Pancreas (tissue), 10 donors: ENCODE data around the gene SH3GL3. TPM values are rescaled to one million over a fixed set of nuclear protein-coding genes. Genes with fewer than 3 reads are reported as not detected.

Source experiments
- ATAC-seq, 4 donors: fragments of 200-7000 bp; cut with Tn5 transposase; one replicate each; pipeline versions ENCODE4 v1.8.0 to v1.9.1; 2020; ENCODE audit warnings: mild to moderate bottlenecking in 4 of 4, moderate library complexity in 4 of 4
- DNase-seq, 6 donors: peaks; one replicate each; pipeline ENCODE4 v3.0.0-alpha.2; 2020
- FAIRE-seq: peaks from 2 replicates; lab custom pipeline; 2012; peaks lifted over from hg19 to GRCh38; lab: Jason Lieb, UNC
- H3K27ac ChIP-seq, 4 donors: fragments of 200-600 bp; sonication (generic); 1 replicate in 3 of 4; 2 replicates in 1 of 4; pipeline versions ENCODE4 v1.5.0 to v1.8.0; 2020
- H3K27me3 ChIP-seq, 4 donors: fragments of 200-600 bp; one replicate each; pipeline ENCODE4 v1.8.0; 2021
- H3K36me3 ChIP-seq, 3 donors: fragments of 200-600 bp; sonication (generic) in 1 of 3; one replicate each; pipeline versions ENCODE4 v1.5.0 to v1.8.0; 2020 to 2021
- H3K4me1 ChIP-seq, 3 donors: fragments of 200-600 bp; one replicate each; pipeline ENCODE4 v1.8.0; 2021
- H3K4me3 ChIP-seq, 4 donors: fragments of 200-600 bp; sonication (generic) in 2 of 4; one replicate each; pipeline versions ENCODE4 v1.5.0 to v1.8.0; 2020 to 2021
- H3K9me3 ChIP-seq, 4 donors: fragments of 200-600 bp; one replicate each; pipeline ENCODE4 v1.8.0; 2021
- WGBS, 2 donors: extraction: QIAGEN DNeasy Blood & Tissue Kit; methylation state at CpG; one replicate each; pipeline ENCODE4 v1.1.7; 2013; 5-methylcytosine and 5-hydroxymethylcytosine counted together
- intact Hi-C, 3 donors: fragments of 100-400 bp; cut with DNase I; formaldehyde crosslinking; loops; one replicate each; pipeline versions ENCODE4 v1.11.1 to v1.14.2; 2022
- polyA plus RNA-seq, 2 donors: library from polyadenylated mRNA; stranded (reverse); fragments of 200-250 nt; gene quantifications; one replicate each; pipeline ENCODE4 v1.2.3, GENCODE V29; 2013
- total RNA-seq, 6 donors: library from RNA; stranded (reverse); fragmentation: NEBNext Ultra II Directional in 4 of 6; extraction: Animal tissue kit (Norgen Biotek cat#: 25700) in 4 of 6; gene quantifications; one replicate each; pipeline versions ENCODE4 v1.2.1 to v1.2.4, GENCODE V29; 2021 to 2023
- TF ChIP-seq, protein P1 (sequence below), 4 donors: fragments of 200-600 bp; sonication (generic) in 3 of 4; IDR thresholded peaks; one replicate each; pipeline versions ENCODE4 v1.5.0 to v1.8.0; 2021; ENCODE audit warnings: antibody characterized with exemption in 4 of 4
- donor health status: healthy with polysubstance abuse.
- donor health status: DM: no; HTN: no; CAD: no; lungs with moderate emphysema.
- donor health status: DM: no; HTN: no; CAD: no.
- donor health status: control.
- donor health status: control.
- donor health status: Bipolar disorder and iron deficiency.
- donor health status: DM: yes; HTN: yes; CAD: no.
- donor health status: DM: no; HTN: no; CAD: no.
- donor health status: DM: no; HTN: no; CAD: no.
- donor health status: DM: yes; HTN: yes; CAD: no.

Gene SH3GL3
- total and polyA plus RNA-seq, 8 donors: 0.23 to 0.87 (median 0.54) TPM; not detected in 4

DNA sequence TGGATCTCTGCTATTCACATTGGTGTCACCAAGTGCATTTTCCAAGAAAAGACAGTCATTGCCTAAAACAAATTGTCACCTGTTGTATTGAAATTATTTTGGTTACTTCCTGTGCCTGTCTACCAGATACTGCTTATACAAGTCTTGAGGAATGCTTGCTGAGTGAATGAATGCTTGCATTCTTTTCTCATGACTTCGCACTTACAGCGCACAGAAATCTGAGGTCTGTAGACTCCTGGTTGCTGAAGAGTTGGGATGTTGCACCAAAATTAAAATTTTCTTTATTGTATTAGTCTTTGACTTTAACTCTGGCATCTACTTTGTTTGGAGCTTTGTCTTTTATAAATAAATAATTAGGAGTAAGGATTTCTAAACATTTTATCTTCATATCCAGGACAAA, 28.4 kb downstream of the SH3GL3 start:
- ATAC-seq (peak in 1 of 4 donors; percentile 50), DNase-seq (no peak), FAIRE-seq (no peak)
- Histone ChIP-seq H3K9me3 (no peaks in the 10 kb centered on the region), H3K27me3 (no peaks in the 10 kb centered on the region), H3K4me1 (no peaks in the 10 kb centered on the region), H3K36me3 (no peaks in the 10 kb centered on the region), H3K4me3 (no peak overlapping the region), H3K27ac (no peak overlapping the region)
- 88 to 93% methylated on average over 2 of the region's 2 CpGs for WGBS, 2 donors
- TF ChIP-seq, protein P1, sequence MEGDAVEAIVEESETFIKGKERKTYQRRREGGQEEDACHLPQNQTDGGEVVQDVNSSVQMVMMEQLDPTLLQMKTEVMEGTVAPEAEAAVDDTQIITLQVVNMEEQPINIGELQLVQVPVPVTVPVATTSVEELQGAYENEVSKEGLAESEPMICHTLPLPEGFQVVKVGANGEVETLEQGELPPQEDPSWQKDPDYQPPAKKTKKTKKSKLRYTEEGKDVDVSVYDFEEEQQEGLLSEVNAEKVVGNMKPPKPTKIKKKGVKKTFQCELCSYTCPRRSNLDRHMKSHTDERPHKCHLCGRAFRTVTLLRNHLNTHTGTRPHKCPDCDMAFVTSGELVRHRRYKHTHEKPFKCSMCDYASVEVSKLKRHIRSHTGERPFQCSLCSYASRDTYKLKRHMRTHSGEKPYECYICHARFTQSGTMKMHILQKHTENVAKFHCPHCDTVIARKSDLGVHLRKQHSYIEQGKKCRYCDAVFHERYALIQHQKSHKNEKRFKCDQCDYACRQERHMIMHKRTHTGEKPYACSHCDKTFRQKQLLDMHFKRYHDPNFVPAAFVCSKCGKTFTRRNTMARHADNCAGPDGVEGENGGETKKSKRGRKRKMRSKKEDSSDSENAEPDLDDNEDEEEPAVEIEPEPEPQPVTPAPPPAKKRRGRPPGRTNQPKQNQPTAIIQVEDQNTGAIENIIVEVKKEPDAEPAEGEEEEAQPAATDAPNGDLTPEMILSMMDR (IDR thresholded peaks at IDR 0.05): no peak
- intact Hi-C loops: no loop called here

DNA sequence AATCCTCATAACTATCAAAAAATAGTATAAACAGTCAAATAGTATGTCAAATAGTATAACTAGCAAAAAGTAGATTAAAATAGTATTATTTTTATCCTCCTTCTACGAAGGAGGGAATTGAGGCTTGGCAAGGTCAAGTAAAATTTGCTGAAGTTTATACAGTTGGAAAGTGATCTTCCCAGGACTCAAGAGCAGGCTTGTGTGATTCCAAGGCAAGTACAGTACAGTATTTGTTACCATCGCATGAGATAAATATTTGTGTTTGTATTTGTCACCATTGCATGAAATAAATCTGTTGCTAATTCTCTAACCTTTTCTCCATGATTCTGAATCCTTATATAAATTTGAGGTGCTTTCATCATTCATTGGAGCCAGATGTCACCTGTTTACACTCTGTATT, 28.9 kb downstream of the SH3GL3 start:
- Histone ChIP-seq H3K27ac (no peak overlapping the region), H3K4me1 (no peaks in the 10 kb centered on the region), H3K27me3 (no peaks in the 10 kb centered on the region), H3K9me3 (no peaks in the 10 kb centered on the region), H3K36me3 (no peaks in the 10 kb centered on the region), H3K4me3 (no peak overlapping the region)
- DNase-seq: no peak
- TF ChIP-seq, protein P1 (IDR thresholded peaks at IDR 0.05): no peak
- no peak for FAIRE-seq
- WGBS, 2 donors: 83 to 87% methylated on average over 2 of the region's 2 CpGs
- intact Hi-C loops: no loop called here
- no peak for ATAC-seq

DNA sequence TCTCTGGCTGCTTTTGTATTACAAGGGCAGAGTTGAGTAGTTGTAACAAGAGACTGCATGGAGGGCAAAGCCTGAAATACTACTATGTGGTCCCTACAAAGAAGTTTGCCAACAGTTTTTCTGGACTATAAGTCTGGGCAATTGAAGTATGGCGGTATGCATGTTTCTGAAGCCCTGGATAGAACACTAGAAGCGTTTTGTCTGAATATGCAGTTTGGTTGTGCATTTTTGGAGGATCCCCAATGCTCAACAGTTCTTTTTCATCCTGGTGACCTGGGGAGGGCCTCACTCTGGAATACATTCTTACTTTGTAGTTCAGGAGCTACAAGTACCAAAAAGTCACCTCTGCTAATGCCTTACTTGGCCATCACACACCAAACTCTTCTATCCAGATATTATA, 29.6 kb downstream of the SH3GL3 start:
- intact Hi-C loops: no loop called here

DNA sequence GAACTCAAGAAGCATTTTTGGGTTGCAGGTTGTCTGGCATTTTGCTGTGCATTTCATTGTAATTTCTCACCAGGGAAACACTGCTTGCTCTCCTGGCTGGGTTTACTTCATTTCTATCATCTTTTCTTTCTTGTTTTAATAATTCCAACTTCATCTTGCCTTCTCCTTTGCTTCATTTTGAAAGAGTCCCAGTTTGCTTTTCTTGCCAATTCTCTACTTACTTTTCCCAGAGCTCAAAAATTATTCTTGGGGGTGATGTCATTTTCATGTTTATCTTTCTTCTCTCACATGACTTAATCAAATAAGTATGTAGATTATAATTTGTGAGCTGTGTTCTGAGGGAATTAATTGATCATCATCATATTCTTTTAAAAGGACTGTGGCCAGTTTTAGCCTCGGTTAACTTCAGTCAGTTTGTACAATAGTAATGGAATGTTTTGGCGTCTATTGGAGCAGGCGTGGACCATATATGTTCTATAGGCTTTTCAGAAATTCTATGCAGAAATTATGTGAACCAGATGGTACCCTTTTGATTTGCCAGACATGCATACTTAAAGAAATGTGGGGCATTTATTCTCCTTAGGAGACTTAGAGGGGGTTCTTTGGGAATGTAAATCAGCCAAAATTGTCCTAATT, 30.1 kb downstream of the SH3GL3 start:
- no peaks in the 10 kb centered on the region for H3K36me3 ChIP-seq
- H3K4me3 ChIP-seq: no peak overlapping the region
- 74 to 80% methylated on average over 3 of the region's 3 CpGs for WGBS, 2 donors
- FAIRE-seq (no peak), ATAC-seq (peak in 1 of 4 donors; percentile 25), DNase-seq (no peak)
- no peaks in the 10 kb centered on the region for H3K9me3 ChIP-seq
- no peak overlapping the region for H3K27ac ChIP-seq
- no peaks in the 10 kb centered on the region for H3K4me1 ChIP-seq
- no peaks in the 10 kb centered on the region for H3K27me3 ChIP-seq
- intact Hi-C loops: no loop called here
- TF ChIP-seq, protein P1 (IDR thresholded peaks at IDR 0.05): no peak

More for the DNA sequence above, 29.6 kb downstream of the SH3GL3 start:
- Histone ChIP-seq H3K27ac (no peak overlapping the region), H3K4me3 (no peak overlapping the region), H3K27me3 (no peaks in the 10 kb centered on the region), H3K9me3 (no peaks in the 10 kb centered on the region), H3K36me3 (no peaks in the 10 kb centered on the region), H3K4me1 (no peaks in the 10 kb centered on the region)
- WGBS, 2 donors: 87 to 88% methylated on average over 2 of the region's 2 CpGs
- FAIRE-seq: no peak
- ATAC-seq: no peak
- DNase-seq: no peak
- TF ChIP-seq, protein P1 (IDR thresholded peaks at IDR 0.05): no peak

DNA sequence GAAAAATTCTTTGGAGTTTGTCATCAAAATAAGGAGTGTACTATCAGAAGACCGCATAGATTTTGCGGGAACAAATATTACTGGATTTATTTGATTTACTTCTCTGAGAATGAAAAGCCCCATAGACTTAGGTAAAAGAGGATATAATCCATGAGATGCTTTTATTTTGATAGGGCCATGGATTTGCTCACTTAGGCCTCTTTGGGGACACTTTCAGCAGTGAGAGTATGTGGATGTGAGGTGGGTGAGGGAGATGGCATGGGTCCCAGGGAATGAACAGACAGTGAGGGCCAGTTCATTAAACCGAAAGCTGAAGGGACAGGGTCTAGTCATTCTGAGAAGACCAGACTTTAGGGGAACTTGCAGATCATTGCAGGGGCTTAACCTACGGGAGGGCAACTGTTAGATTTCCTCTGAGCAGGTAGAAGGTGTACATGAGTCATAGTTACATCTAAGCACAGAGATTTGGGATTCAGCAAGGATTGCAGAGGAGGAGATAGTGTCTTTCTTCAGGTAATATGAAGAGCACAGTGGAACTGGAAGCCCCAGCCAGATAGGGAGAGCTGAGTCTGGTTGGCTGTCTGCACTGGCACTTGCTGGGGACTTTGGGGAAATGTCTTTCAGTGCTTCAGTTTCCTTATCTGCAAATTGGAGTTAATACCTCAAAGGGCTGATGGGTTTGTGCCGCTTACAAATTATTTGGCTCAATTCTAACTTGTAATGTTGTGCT, 30.8 kb downstream of the SH3GL3 start:
- no peak for FAIRE-seq
- TF ChIP-seq, protein P1 (IDR thresholded peaks at IDR 0.05): no peak
- intact Hi-C loops: no loop called here
- WGBS, 2 donors: 87 to 88% methylated on average over 5 of the region's 5 CpGs
- no peak for DNase-seq
- H3K9me3 ChIP-seq: no peaks in the 10 kb centered on the region
- no peaks in the 10 kb centered on the region for H3K27me3 ChIP-seq
- ATAC-seq: no peak
- H3K36me3 ChIP-seq: no peaks in the 10 kb centered on the region
- no peak overlapping the region for H3K27ac ChIP-seq
- no peak overlapping the region for H3K4me3 ChIP-seq
- no peaks in the 10 kb centered on the region for H3K4me1 ChIP-seq
